ENCODE data around the gene TPSAB1.

DNA sequence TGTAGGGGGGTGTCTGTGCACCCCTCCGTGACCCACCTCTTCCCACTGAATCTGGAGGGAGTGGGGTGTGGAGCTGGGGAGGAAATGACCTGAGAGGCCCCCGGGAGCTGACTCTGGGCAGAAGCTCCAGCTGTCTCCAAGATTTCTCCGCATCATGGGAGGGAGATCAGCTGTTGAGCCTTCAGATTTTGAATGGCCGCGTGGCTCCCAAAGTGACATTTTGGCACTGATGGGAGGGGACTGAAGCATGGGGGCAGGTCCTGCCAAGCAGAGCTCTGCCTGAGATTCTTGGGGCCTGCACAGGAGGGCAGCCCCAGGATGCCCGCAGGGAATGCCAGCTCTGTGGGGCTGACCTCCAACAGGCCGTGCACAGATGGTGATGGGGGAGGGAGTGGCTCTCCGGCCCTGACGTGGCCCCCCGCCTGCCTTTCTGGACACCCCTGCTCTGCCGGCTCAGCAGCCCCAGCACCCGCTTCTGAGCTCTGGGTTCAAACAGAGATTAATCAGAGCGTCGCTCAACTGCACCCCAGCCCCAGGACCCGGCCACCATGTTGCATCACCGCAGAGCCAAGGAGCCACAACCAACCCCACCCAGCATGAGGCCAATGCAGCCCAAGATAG is 43.6 kb downstream of the TPSAB1 start:
- TF ChIP-seq, protein P1, sequence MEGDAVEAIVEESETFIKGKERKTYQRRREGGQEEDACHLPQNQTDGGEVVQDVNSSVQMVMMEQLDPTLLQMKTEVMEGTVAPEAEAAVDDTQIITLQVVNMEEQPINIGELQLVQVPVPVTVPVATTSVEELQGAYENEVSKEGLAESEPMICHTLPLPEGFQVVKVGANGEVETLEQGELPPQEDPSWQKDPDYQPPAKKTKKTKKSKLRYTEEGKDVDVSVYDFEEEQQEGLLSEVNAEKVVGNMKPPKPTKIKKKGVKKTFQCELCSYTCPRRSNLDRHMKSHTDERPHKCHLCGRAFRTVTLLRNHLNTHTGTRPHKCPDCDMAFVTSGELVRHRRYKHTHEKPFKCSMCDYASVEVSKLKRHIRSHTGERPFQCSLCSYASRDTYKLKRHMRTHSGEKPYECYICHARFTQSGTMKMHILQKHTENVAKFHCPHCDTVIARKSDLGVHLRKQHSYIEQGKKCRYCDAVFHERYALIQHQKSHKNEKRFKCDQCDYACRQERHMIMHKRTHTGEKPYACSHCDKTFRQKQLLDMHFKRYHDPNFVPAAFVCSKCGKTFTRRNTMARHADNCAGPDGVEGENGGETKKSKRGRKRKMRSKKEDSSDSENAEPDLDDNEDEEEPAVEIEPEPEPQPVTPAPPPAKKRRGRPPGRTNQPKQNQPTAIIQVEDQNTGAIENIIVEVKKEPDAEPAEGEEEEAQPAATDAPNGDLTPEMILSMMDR (conservative IDR thresholded peaks at IDR 0.05; ENCODE audit: low read length) = no peak
- no peak for TF ChIP-seq EZH2phosphoT487 (IDR thresholded peaks at IDR 0.05; ENCODE audit: borderline replicate concordance)
